ENCODE measurements around the gene CHN1. TPM values are rescaled to one million over a fixed set of nuclear protein-coding genes. Genes with fewer than 3 reads are reported as not detected.

The CHN1 gene
- total and polyA plus RNA-seq, 7 donors = 2.1 to 15.6 (median 11.4) TPM

DNA sequence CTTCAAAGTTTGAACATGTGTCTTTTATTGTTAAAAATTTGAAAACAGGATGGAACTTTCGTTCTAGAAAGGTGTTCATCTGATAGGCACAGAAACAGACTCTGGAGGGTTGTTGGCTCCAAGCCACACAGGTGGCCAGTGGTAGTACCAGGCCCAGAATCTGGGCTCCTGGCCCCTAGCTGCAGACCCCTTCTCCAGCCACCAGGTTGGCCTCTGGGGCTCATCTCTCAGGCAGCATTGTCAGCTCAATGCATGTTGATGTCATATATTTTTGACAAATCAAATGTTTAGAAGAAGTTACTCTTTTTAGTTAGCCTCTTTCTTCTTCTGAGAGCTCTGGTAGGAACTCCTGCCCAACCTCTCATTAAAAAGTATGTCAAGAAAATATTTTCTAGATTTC lies 206.4 kb downstream of the CHN1 start:
- H3K27me3 ChIP-seq = no peaks in the 10 kb centered on the region
- intact Hi-C loops (cut with DNase I) = no loop called here
- H3K4me3 ChIP-seq = no peak overlapping the region
- no peak for DNase-seq
- H3K27ac ChIP-seq = no peak overlapping the region
- WGBS, 2 donors = 36 to 91% methylated on average over 1 of the region's 1 CpG
- H3K9me3 ChIP-seq = no peaks in the 10 kb centered on the region
- H3K4me1 ChIP-seq = no peaks in the 10 kb centered on the region
- no peak for TF ChIP-seq CTCF (IDR thresholded peaks at IDR 0.05)
- H3K36me3 ChIP-seq = peaks cover 0 to 14% (median 2%) of the 10 kb centered on the region in 4 donors

DNA sequence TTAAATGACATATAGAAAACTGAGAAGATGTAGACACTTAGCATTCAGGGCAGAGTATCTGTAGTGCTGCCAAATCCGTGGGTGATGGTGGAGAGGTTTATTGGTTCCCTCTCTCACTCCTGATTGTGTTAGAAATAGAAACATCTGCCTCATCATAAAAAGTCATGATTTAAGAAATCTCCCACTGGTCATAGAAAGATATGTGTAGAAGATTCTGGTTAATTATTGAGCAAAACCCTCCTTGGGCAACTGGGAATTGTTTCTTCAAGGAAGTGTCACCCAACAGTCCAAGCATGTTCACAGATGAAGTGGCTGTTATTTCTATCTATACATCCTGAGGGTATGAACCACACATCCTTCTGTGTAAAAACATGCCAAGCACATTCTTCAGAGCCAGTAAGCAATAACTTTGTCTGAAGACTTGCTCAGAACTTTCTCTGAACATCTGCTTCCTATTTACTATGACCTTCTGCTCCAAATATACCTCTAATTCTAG lies 207.4 kb downstream of the CHN1 start:
- H3K9me3 ChIP-seq = no peaks in the 10 kb centered on the region
- intact Hi-C loops (cut with DNase I) = no loop called here
- WGBS, 2 donors = 28 to 65% methylated on average over 1 of the region's 1 CpG
- H3K4me1 ChIP-seq = no peaks in the 10 kb centered on the region
- H3K36me3 ChIP-seq = peaks cover 0 to 14% (median 2%) of the 10 kb centered on the region in 4 donors
- no peak for DNase-seq
- TF ChIP-seq POLR2AphosphoS5 (IDR thresholded peaks at IDR 0.05) (no peak), EP300 (IDR thresholded peaks at IDR 0.05) (no peak), POLR2A (IDR thresholded peaks at IDR 0.05) (no peak), CTCF (IDR thresholded peaks at IDR 0.05) (no peak)
- no peak overlapping the region for H3K4me3 ChIP-seq
- H3K27me3 ChIP-seq = no peaks in the 10 kb centered on the region
- no peak overlapping the region for H3K27ac ChIP-seq

GRCh38 chr2:174796319-174796771 lies 208.8 kb downstream of the CHN1 start:
- Histone ChIP-seq H3K9me3 (no peaks in the 10 kb centered on the region), H3K27me3 (no peaks in the 10 kb centered on the region), H3K27ac (no peak overlapping the region), H3K4me1 (no peaks in the 10 kb centered on the region), H3K36me3 (peaks cover 0 to 14% (median 2%) of the 10 kb centered on the region in 4 donors), H3K4me3 (no peak overlapping the region)
- TF ChIP-seq EP300 (IDR thresholded peaks at IDR 0.05) (no peak), POLR2A (IDR thresholded peaks at IDR 0.05) (no peak), CTCF (IDR thresholded peaks at IDR 0.05) (no peak), POLR2AphosphoS5 (IDR thresholded peaks at IDR 0.05) (no peak)
- DNase-seq = no peak
- intact Hi-C loops (cut with DNase I) = no loop called here

DNA sequence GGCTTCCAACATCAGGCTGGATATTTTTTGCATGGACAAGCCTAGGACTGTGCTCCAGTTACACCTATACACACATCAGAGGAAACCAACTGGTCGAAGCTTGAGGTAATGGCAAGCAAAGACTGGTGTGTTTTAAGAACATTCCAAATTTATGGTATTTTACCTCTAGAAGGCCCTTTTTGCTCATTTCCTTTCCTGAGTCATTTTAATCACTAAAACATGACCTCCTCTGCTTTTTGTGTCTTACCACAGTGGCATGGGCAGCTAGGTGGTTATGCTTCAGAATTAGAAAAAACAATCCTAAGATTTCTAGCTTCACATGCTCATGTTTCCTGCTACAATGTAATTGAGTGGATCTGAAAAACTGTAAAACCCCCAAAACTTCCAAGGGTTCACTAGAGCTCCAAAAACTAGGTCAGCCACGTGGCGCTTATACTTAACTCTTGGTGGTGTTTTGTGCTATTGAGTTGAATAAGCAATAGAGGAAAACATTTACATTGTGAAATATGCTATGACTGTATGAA lies 210.3 kb downstream of the CHN1 start:
- Histone ChIP-seq H3K9me3 (no peaks in the 10 kb centered on the region), H3K27me3 (no peaks in the 10 kb centered on the region), H3K27ac (no peak overlapping the region), H3K36me3 (peaks cover 0 to 8% (median 2%) of the 10 kb centered on the region in 4 donors), H3K4me3 (no peak overlapping the region), H3K4me1 (no peaks in the 10 kb centered on the region)
- 87 to 89% methylated on average over 3 of the region's 3 CpGs for WGBS, 2 donors
- DNase-seq = no peak
- TF ChIP-seq POLR2A (IDR thresholded peaks at IDR 0.05) = no peak
- TF ChIP-seq CTCF (IDR thresholded peaks at IDR 0.05) = no peak
- intact Hi-C loops (cut with DNase I) = no loop called here

Data from sigmoid colon (tissue), 7 donors.